CD4-positive, alpha-beta T cell (primary cell): Measurements from ENCODE around the gene STIM1. TPM values are rescaled to one million over a fixed set of nuclear protein-coding genes. Genes with fewer than 3 reads are reported as not detected.

Experiments used
- ATAC-seq: fragments of 200-7000 bp; cut with Tn5 transposase; one replicate; pipeline ENCODE4 v1.10.0; 2022; ENCODE audit warnings: mild to moderate bottlenecking; ENCODE audit not compliant: poor library complexity
- CTCF ChIA-PET: fragments of 350-600 bp; sonication (Branson Sonifier 250); formaldehyde crosslinking; loops from one replicate; lab custom pipeline; 2021; ENCODE audit warnings: antibody characterized with exemption, inconsistent platforms; lab: Charles Lee
- POLR2A ChIA-PET: fragments of 350-600 bp; sonication (Branson Sonifier 250); formaldehyde crosslinking; loops from one replicate; lab custom pipeline; 2021; ENCODE audit warnings: antibody characterized with exemption, inconsistent platforms; lab: Charles Lee
- DNase-seq, 14 experiments: peaks; one replicate each; pipeline ENCODE4 v3.0.0-alpha.2; 2013 to 2020; ENCODE audit warnings: mixed read lengths in 2 of 14
- H3K27ac ChIP-seq, 2 donors: one replicate each; pipeline versions ENCODE4 v1.5.1 to v1.7.0; 2013; ENCODE audit warnings: low read length in 2 of 2, low read depth in 1 of 2, mild to moderate bottlenecking in 1 of 2
- H3K27me3 ChIP-seq, 2 experiments: 1 replicate in 1 of 2; 2 replicates in 1 of 2; pipeline versions ENCODE4 v1.6.1 to v1.7.0; 2013; ENCODE audit warnings: low read length in 2 of 2, control low read depth in 1 of 2, mild to moderate bottlenecking in 1 of 2, moderate library complexity in 1 of 2; ENCODE audit not compliant: insufficient read depth in 2 of 2, control insufficient read depth in 1 of 2
- H3K36me3 ChIP-seq: one replicate; pipeline ENCODE4 v1.6.1; 2013; ENCODE audit warnings: low read length, control low read depth; ENCODE audit not compliant: insufficient read depth
- H3K4me1 ChIP-seq: one replicate; pipeline ENCODE4 v1.6.1; 2013; ENCODE audit warnings: low read length, control low read depth; ENCODE audit not compliant: insufficient read depth
- H3K4me3 ChIP-seq: one replicate; pipeline ENCODE4 v1.5.1; 2013; ENCODE audit warnings: mild to moderate bottlenecking, low read length, moderate library complexity
- H3K9me3 ChIP-seq, 2 experiments: 1 replicate in 1 of 2; 2 replicates in 1 of 2; pipeline versions ENCODE4 v1.6.1 to v1.7.0; 2013; ENCODE audit warnings: low read length in 2 of 2, mild to moderate bottlenecking in 2 of 2, control low read depth in 1 of 2, moderate library complexity in 1 of 2; ENCODE audit not compliant: control insufficient read depth in 1 of 2, insufficient read depth in 1 of 2
- H3K27ac Mint-ChIP-seq: one replicate; pipeline ENCODE4 v1.8.0; 2020; ENCODE audit warnings: mixed read lengths
- H3K27me3 Mint-ChIP-seq: one replicate; pipeline ENCODE4 v1.8.0; 2021; ENCODE audit warnings: mixed read lengths
- H3K36me3 Mint-ChIP-seq: one replicate; pipeline ENCODE4 v1.8.0; 2021; ENCODE audit warnings: low read depth, mixed read lengths
- H3K4me1 Mint-ChIP-seq: one replicate; pipeline ENCODE4 v1.8.0; 2021; ENCODE audit warnings: low read depth, mixed read lengths
- H3K4me3 Mint-ChIP-seq: one replicate; pipeline ENCODE4 v1.8.0; 2020; ENCODE audit warnings: mild to moderate bottlenecking, mixed read lengths
- H3K9me3 Mint-ChIP-seq: one replicate; pipeline ENCODE4 v1.8.0; 2020; ENCODE audit warnings: mixed read lengths
- CTCF ChIP-seq: fragments of 200-600 bp; IDR thresholded peaks from one replicate; pipeline ENCODE4 v1.8.0; 2022; ENCODE audit warnings: antibody characterized with exemption, mild to moderate bottlenecking
- intact Hi-C, 2 experiments: fragments of 100-400 bp; cut with DNase I in 1 of 2; cut with micrococcal nuclease in 1 of 2; formaldehyde crosslinking; loops; one replicate each; pipeline versions ENCODE4 v1.15.1 to v1.9.0; 2023 to 2025; cut with DNase I, micrococcal nuclease
- total RNA-seq, 174 experiments: library from RNA in 2 of 174; stranded (reverse) in 2 of 174; gene quantifications; one replicate each; pipeline ENCODE4 v1.2.3 and lab custom pipeline; 2021 to 2026

Gene STIM1
- total RNA-seq, 2 experiments from 2014 or later, result 89.0 to 94.9 TPM

GRCh38 chr11:3825473-3826154 lies 29.9 kb upstream of the STIM1 start:
- CTCF ChIA-PET, result interaction anchor here (0.6 to 2.1 kb wide), 11 partner anchors 8 to 247 kb away, joined by 3 to 10 read pairs (median 4); partner anchors contain the start of genes RHOG and STIM1
- Histone ChIP-seq H3K27ac (peak overlapping the region in 1 of 2 donors; percentile 4), H3K4me1 (peaks cover 35% of the 10 kb centered on the region), H3K36me3 (peaks cover 49% of the 10 kb centered on the region), H3K27me3 (no peaks in the 10 kb centered on the region), H3K4me3 (no peak overlapping the region), H3K9me3 (no peaks in the 10 kb centered on the region)
- Mint-ChIP-seq H3K9me3 (no peaks in the 10 kb centered on the region), H3K27me3 (no peaks in the 10 kb centered on the region), H3K4me1 (peaks cover 43% of the 10 kb centered on the region), H3K27ac (peak overlapping the region; percentile 77), H3K4me3 (no peak overlapping the region), H3K36me3 (peaks cover 59% of the 10 kb centered on the region)
- POLR2A ChIA-PET, result interaction anchor here (1.0 to 1.7 kb wide), 6 partner anchors 12 to 34 kb away, joined by 3 to 15 read pairs (median 6); partner anchors contain the start of gene RHOG
- TF ChIP-seq CTCF, result no peak
- intact Hi-C loops, result loop anchor here (1.0 to 2.0 kb wide), 2 partner anchors 13 to 243 kb away; no protein-coding TSS in a partner anchor
- DNase-seq (peak in 1 of 14 experiments; percentile 16), ATAC-seq (no peak)

GRCh38 chr11:3826721-3827120 lies 28.7 kb upstream of the STIM1 start:
- no peaks in the 10 kb centered on the region for H3K27me3 ChIP-seq
- no peak for DNase-seq
- H3K4me3 ChIP-seq, result no peak overlapping the region
- Mint-ChIP-seq H3K9me3 (no peaks in the 10 kb centered on the region), H3K4me1 (peaks cover 54% of the 10 kb centered on the region), H3K27me3 (no peaks in the 10 kb centered on the region), H3K4me3 (no peak overlapping the region), H3K36me3 (peaks cover 70% of the 10 kb centered on the region), H3K27ac (peak overlapping the region; percentile 77)
- H3K27ac ChIP-seq, result peak overlapping the region in 1 of 2 donors; percentile 19
- intact Hi-C loops, result no loop called here
- peaks cover 60% of the 10 kb centered on the region for H3K36me3 ChIP-seq
- ATAC-seq, result no peak
- peaks cover 46% of the 10 kb centered on the region for H3K4me1 ChIP-seq
- POLR2A ChIA-PET, result interaction anchor here (1.4 to 1.6 kb wide), 2 partner anchors 12 to 14 kb away, joined by 7 to 10 read pairs; partner anchors contain the start of gene RHOG
- CTCF ChIA-PET, result no interaction called here
- no peak for TF ChIP-seq CTCF
- no peaks in the 10 kb centered on the region for H3K9me3 ChIP-seq

- DNase-seq (peak in 1 of 14 experiments; percentile 21), ATAC-seq (no peak)
- Histone ChIP-seq H3K4me3 (no peak overlapping the region), H3K9me3 (no peaks in the 10 kb centered on the region), H3K36me3 (peaks cover 65% of the 10 kb centered on the region), H3K27me3 (no peaks in the 10 kb centered on the region), H3K27ac (peak overlapping the region in 1 of 2 donors; percentile 19), H3K4me1 (peaks cover 55% of the 10 kb centered on the region)
- no peak overlapping the region for H3K4me3 Mint-ChIP-seq
- H3K27me3 Mint-ChIP-seq, result no peaks in the 10 kb centered on the region
- H3K27ac Mint-ChIP-seq, result peak overlapping the region; percentile 95
- H3K4me1 Mint-ChIP-seq, result peaks cover 63% of the 10 kb centered on the region
- intact Hi-C loops, result no loop called here
- no peak for TF ChIP-seq CTCF
- ChIA-PET CTCF (interaction anchor here (2.4 kb wide), 1 partner anchor 14 kb away, joined by 9 read pairs; the partner anchor contains the start of gene RHOG), POLR2A (interaction anchor here (1.4 to 1.6 kb wide), 2 partner anchors 11 to 14 kb away, joined by 7 to 10 read pairs; partner anchors contain the start of gene RHOG)
- no peaks in the 10 kb centered on the region for H3K9me3 Mint-ChIP-seq
- H3K36me3 Mint-ChIP-seq, result peaks cover 79% of the 10 kb centered on the region
These were observed 27.9 kb upstream of the STIM1 start for GRCh38 chr11:3827434-3828186.
